ENCODE results near the gene RANBP6.
A peak's percentile ranks its signal among the peaks of the same experiment; 100 is the strongest.

RANBP6 gene

DNA sequence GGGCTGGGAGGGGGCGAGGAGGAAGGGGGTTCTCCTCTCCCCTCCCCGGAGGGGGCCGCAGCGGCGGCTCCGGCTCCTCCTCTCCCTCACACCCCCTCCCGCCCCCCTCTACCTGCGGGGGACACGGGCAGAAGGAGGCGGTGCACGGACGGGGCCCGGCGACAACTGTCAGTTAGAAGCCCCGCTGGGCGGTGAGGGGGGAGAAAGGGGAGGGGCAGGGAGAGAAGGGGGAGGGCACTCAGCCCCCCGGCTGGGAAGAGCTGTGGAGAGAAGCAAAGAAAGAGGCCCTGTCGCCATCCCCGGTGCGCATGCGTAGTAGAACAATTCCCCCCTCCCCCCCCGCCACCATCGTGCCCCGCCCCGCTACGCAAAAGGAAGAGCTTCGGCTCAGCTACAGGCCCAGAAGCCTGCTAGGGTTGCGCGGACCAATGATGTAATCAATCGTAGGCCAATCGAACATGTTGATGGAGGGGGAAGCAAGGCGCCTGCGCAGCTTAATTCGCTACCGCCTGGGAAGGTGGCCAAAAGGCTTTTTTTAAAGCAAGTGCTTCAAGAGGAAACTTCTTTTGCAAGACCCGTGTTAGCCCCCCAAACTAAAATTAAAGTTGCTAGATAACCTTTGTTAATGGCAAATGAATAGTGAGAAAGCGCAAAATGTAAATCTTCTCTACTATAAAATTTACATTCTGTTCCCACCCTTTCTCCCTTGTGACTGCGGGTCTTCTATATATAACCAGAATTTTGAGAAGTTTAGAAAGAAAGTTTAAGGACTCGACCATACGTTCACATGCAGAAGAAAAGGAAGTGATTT is 7.0 kb downstream of the RANBP6 start:
- CTCF ChIA-PET = interaction anchor here (0.8 to 1.9 kb wide), 5 partner anchors 15 to 209 kb away, joined by 3 to 5 read pairs (median 4); no protein-coding TSS in a partner anchor
- Histone ChIP-seq H3K36me3 (ENCODE audit: control insufficient read depth in 2 of 2, insufficient read depth in 1 of 2, low read length in 2 of 2) (peaks cover 4 to 28% of the 10 kb centered on the region in 2 experiments), H3K4me3 (ENCODE audit: low read depth, low read length) (peak overlapping the region; percentile 76), H3K4me1 (ENCODE audit: control insufficient read depth, insufficient read depth, low read length) (peaks cover 4% of the 10 kb centered on the region; the same call in 1 of the 2 replicates), H3K9me3 (ENCODE audit: control insufficient read depth, insufficient read depth, low read depth, low read length) (no peaks in the 10 kb centered on the region), H3K27ac (ENCODE audit: extremely low read depth, low read depth, low read length) (peak overlapping the region; percentile 80)
- POLR2A ChIA-PET = interaction anchor here (0.5 to 2.5 kb wide), 27 partner anchors 8 to 1889 kb away, joined by 3 to 18 read pairs (median 4); partner anchors contain the start of genes CDC37L1, ERMP1, KDM4C and UHRF2
- TF ChIP-seq ZNF138 (tag by site-specific recombination; IDR thresholded peaks at IDR 0.05; ENCODE audit: borderline replicate concordance) (no peak), ZNF133 (tag by site-specific recombination; IDR thresholded peaks at IDR 0.05) (no peak), SP3 (tag by site-specific recombination; IDR thresholded peaks at IDR 0.05) (peak; percentile 93), ZBTB7A (tag by site-specific recombination; IDR thresholded peaks at IDR 0.05; ENCODE audit: low read depth) (0 out of 2 replicates have a peak, but pooled peaks have one; percentile 68), ZBTB20 (tag by site-specific recombination; IDR thresholded peaks at IDR 0.05) (no peak; the same call in 1 of the 2 replicates), YY2 (tag by site-specific recombination; IDR thresholded peaks at IDR 0.05) (no peak), EGR2 (tag by site-specific recombination; IDR thresholded peaks at IDR 0.05; ENCODE audit: low read depth) (peak; percentile 52), ZNF777 (tag by site-specific recombination; IDR thresholded peaks at IDR 0.05; ENCODE audit: borderline replicate concordance) (no peak), ZNF404 (tag by site-specific recombination; IDR thresholded peaks at IDR 0.05) (no peak), GLIS2 (tag by site-specific recombination; IDR thresholded peaks at IDR 0.05) (peak; percentile 96), ZBTB8A (tag by site-specific recombination; IDR thresholded peaks at IDR 0.05) (no peak), KLF9 (tag by site-specific recombination; IDR thresholded peaks at IDR 0.05; ENCODE audit: low read depth) (peak; percentile 93), ZBTB17 (tag by site-specific recombination; IDR thresholded peaks at IDR 0.05) (no peak), KLF10 (tag by site-specific recombination; IDR thresholded peaks at IDR 0.05) (peak; percentile 75), ZNF394 (tag by site-specific recombination; IDR thresholded peaks at IDR 0.05; ENCODE audit: borderline replicate concordance) (peak; percentile 31; the same call in 1 of the 2 replicates), GLIS1 (tag by site-specific recombination; IDR thresholded peaks at IDR 0.05) (peak; percentile 78), ZNF350 (tag by site-specific recombination; IDR thresholded peaks at IDR 0.05) (no peak), ZFP69B (tag by site-specific recombination; IDR thresholded peaks at IDR 0.05) (peak; percentile 41; the same call in 1 of the 2 replicates), WT1 (tag by site-specific recombination; IDR thresholded peaks at IDR 0.05) (peak; percentile 64; the same call in 1 of the 2 replicates), ZNF341 (tag by site-specific recombination; IDR thresholded peaks at IDR 0.05; ENCODE audit: low read depth) (peak; percentile 78), YY1 (tag by site-specific recombination; IDR thresholded peaks at IDR 0.05) (no peak)
- TF ChIP-seq, protein P1, sequence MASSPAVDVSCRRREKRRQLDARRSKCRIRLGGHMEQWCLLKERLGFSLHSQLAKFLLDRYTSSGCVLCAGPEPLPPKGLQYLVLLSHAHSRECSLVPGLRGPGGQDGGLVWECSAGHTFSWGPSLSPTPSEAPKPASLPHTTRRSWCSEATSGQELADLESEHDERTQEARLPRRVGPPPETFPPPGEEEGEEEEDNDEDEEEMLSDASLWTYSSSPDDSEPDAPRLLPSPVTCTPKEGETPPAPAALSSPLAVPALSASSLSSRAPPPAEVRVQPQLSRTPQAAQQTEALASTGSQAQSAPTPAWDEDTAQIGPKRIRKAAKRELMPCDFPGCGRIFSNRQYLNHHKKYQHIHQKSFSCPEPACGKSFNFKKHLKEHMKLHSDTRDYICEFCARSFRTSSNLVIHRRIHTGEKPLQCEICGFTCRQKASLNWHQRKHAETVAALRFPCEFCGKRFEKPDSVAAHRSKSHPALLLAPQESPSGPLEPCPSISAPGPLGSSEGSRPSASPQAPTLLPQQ (tag by site-specific recombination; IDR thresholded peaks at IDR 0.05) = peak; percentile 66; the same call in 1 of the 2 replicates
- TF ChIP-seq, protein P2, sequence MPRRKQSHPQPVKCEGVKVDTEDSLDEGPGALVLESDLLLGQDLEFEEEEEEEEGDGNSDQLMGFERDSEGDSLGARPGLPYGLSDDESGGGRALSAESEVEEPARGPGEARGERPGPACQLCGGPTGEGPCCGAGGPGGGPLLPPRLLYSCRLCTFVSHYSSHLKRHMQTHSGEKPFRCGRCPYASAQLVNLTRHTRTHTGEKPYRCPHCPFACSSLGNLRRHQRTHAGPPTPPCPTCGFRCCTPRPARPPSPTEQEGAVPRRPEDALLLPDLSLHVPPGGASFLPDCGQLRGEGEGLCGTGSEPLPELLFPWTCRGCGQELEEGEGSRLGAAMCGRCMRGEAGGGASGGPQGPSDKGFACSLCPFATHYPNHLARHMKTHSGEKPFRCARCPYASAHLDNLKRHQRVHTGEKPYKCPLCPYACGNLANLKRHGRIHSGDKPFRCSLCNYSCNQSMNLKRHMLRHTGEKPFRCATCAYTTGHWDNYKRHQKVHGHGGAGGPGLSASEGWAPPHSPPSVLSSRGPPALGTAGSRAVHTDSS (tag by site-specific recombination; IDR thresholded peaks at IDR 0.05) = peak; percentile 52; the same call in 1 of the 2 replicates
- TF ChIP-seq, protein P3, sequence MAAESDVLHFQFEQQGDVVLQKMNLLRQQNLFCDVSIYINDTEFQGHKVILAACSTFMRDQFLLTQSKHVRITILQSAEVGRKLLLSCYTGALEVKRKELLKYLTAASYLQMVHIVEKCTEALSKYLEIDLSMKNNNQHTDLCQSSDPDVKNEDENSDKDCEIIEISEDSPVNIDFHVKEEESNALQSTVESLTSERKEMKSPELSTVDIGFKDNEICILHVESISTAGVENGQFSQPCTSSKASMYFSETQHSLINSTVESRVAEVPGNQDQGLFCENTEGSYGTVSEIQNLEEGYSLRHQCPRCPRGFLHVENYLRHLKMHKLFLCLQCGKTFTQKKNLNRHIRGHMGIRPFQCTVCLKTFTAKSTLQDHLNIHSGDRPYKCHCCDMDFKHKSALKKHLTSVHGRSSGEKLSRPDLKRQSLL (tag by site-specific recombination; IDR thresholded peaks at IDR 0.05) = no peak
- TF ChIP-seq, protein P4, sequence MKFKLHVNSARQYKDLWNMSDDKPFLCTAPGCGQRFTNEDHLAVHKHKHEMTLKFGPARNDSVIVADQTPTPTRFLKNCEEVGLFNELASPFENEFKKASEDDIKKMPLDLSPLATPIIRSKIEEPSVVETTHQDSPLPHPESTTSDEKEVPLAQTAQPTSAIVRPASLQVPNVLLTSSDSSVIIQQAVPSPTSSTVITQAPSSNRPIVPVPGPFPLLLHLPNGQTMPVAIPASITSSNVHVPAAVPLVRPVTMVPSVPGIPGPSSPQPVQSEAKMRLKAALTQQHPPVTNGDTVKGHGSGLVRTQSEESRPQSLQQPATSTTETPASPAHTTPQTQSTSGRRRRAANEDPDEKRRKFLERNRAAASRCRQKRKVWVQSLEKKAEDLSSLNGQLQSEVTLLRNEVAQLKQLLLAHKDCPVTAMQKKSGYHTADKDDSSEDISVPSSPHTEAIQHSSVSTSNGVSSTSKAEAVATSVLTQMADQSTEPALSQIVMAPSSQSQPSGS (tag by site-specific recombination; IDR thresholded peaks at IDR 0.05; ENCODE audit: low read depth) = peak; percentile 87
- TF ChIP-seq, protein P5, sequence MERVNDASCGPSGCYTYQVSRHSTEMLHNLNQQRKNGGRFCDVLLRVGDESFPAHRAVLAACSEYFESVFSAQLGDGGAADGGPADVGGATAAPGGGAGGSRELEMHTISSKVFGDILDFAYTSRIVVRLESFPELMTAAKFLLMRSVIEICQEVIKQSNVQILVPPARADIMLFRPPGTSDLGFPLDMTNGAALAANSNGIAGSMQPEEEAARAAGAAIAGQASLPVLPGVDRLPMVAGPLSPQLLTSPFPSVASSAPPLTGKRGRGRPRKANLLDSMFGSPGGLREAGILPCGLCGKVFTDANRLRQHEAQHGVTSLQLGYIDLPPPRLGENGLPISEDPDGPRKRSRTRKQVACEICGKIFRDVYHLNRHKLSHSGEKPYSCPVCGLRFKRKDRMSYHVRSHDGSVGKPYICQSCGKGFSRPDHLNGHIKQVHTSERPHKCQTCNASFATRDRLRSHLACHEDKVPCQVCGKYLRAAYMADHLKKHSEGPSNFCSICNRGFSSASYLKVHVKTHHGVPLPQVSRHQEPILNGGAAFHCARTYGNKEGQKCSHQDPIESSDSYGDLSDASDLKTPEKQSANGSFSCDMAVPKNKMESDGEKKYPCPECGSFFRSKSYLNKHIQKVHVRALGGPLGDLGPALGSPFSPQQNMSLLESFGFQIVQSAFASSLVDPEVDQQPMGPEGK (tag by site-specific recombination; IDR thresholded peaks at IDR 0.05) = peak; percentile 98
- TF ChIP-seq, protein P6, sequence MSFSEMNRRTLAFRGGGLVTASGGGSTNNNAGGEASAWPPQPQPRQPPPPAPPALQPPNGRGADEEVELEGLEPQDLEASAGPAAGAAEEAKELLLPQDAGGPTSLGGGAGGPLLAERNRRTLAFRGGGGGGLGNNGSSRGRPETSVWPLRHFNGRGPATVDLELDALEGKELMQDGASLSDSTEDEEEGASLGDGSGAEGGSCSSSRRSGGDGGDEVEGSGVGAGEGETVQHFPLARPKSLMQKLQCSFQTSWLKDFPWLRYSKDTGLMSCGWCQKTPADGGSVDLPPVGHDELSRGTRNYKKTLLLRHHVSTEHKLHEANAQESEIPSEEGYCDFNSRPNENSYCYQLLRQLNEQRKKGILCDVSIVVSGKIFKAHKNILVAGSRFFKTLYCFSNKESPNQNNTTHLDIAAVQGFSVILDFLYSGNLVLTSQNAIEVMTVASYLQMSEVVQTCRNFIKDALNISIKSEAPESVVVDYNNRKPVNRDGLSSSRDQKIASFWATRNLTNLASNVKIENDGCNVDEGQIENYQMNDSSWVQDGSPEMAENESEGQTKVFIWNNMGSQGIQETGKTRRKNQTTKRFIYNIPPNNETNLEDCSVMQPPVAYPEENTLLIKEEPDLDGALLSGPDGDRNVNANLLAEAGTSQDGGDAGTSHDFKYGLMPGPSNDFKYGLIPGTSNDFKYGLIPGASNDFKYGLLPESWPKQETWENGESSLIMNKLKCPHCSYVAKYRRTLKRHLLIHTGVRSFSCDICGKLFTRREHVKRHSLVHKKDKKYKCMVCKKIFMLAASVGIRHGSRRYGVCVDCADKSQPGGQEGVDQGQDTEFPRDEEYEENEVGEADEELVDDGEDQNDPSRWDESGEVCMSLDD (tag by site-specific recombination; IDR thresholded peaks at IDR 0.05) = peak; percentile 91
